K562 (cell line): ENCODE data around the gene BTBD16. TPM values are rescaled to one million over a fixed set of nuclear protein-coding genes. Genes with fewer than 3 reads are reported as not detected.

Source experiments
- ATAC-seq: fragments of 200-7000 bp; cut with Tn5 transposase; 3 replicates; pipeline ENCODE4 v1.9.1; 2020; ENCODE audit warnings: moderate library complexity
- BruUV-seq: library from RNA; stranded (reverse); fragments of 400-500 nt; replicated peaks from 2 replicates; lab custom pipeline; 2021; lab: Mats Ljungman, UMichigan
- CTCF ChIA-PET: fragments of 300-600 bp; formaldehyde crosslinking; extraction: SDS; loops from one replicate; lab custom pipeline; 2021; ENCODE audit warnings: low intra/inter-chr PET ratio; lab: Yijun Ruan, JAX
- POLR2A ChIA-PET: fragments of 300-600, 350-650 bp; sonication (Branson Sonifier 250); formaldehyde crosslinking; extraction: SDS; loops from one replicate; lab custom pipeline; 2021; ENCODE audit warnings: antibody characterized with exemption, inconsistent platforms; lab: Yijun Ruan, JAX
- DNase-seq, 4 experiments: peaks; one replicate each; pipeline versions ENCODE4 v3.0.0 to v3.0.0-alpha.2; 2011 to 2018; ENCODE audit warnings: low spot score in 3 of 4, mixed read lengths in 3 of 4; ENCODE audit errors: extremely low read depth in 1 of 4
- FAIRE-seq: peaks from 2 replicates; lab custom pipeline; 2011; peaks lifted over from hg19 to GRCh38; lab: Jason Lieb, UNC
- H2AFZ ChIP-seq: 2 replicates; pipeline ENCODE4 v1.6.0; 2011; ENCODE audit warnings: low read depth, low read length, control low read depth, inconsistent platforms
- H3K27ac ChIP-seq: fragments of 200-600 bp; 3 replicates; pipeline ENCODE4 v1.8.0; 2011; ENCODE audit warnings: low read depth, mild to moderate bottlenecking, control low read depth, inconsistent platforms, low read length, moderate library complexity, mixed read lengths; ENCODE audit errors: extremely low read depth
- H3K27me3 ChIP-seq, 2 experiments: fragments of 300-600 bp in 1 of 2; 2 replicates in 1 of 2; 3 replicates in 1 of 2; pipeline versions ENCODE4 v1.6.0 to v1.8.0; 2011; ENCODE audit warnings: inconsistent platforms in 2 of 2, low read length in 2 of 2, mild to moderate bottlenecking in 1 of 2, mixed read lengths in 1 of 2, moderate library complexity in 1 of 2; ENCODE audit not compliant: control insufficient read depth in 2 of 2, insufficient read depth in 2 of 2
- H3K36me3 ChIP-seq: fragments of 300-600 bp; 3 replicates; pipeline ENCODE4 v1.8.0; 2011; ENCODE audit warnings: mild to moderate bottlenecking, low read length, inconsistent platforms; ENCODE audit not compliant: control insufficient read depth, insufficient read depth
- H3K4me1 ChIP-seq, 2 experiments: fragments of 200-600 bp in 1 of 2; replicated peaks in 1 of 2; 2 replicates in 1 of 2; 3 replicates in 1 of 2; pipeline versions ENCODE4 v1.5.1 to v1.8.0; 2011; ENCODE audit warnings: inconsistent platforms in 2 of 2, low read length in 2 of 2, mild to moderate bottlenecking in 1 of 2, mixed read lengths in 1 of 2, moderate library complexity in 1 of 2; ENCODE audit not compliant: control insufficient read depth in 2 of 2, insufficient read depth in 2 of 2
- H3K4me2 ChIP-seq: 2 replicates; pipeline ENCODE4 v1.6.1; 2011; ENCODE audit warnings: low read length, control low read depth, inconsistent platforms, mixed read lengths; ENCODE audit not compliant: insufficient read depth
- H3K4me3 ChIP-seq: fragments of 200-600 bp; sonication (generic), shearing (Covaris generic); 2 replicates; pipeline ENCODE4 v1.5.1; 2016; ENCODE audit warnings: control low read depth, inconsistent platforms
- H3K79me2 ChIP-seq: fragments of 200-600 bp; 3 replicates; pipeline ENCODE4 v1.8.0; 2011; ENCODE audit warnings: low read length, inconsistent platforms; ENCODE audit not compliant: control insufficient read depth, insufficient read depth
- H3K9ac ChIP-seq, 2 experiments: 2 replicates each; pipeline versions ENCODE4 v1.6.0 to v1.6.1; 2011; ENCODE audit warnings: low read depth in 2 of 2, low read length in 2 of 2, control low read depth in 1 of 2, inconsistent platforms in 1 of 2, mild to moderate bottlenecking in 1 of 2, mixed read lengths in 1 of 2; ENCODE audit not compliant: insufficient read depth in 1 of 2
- H3K9me1 ChIP-seq: one replicate; pipeline ENCODE4 v1.6.0; 2011; ENCODE audit warnings: inconsistent platforms, mild to moderate bottlenecking, low read length, moderate library complexity; ENCODE audit not compliant: control insufficient read depth, insufficient read depth
- H3K9me3 ChIP-seq: replicated peaks from 2 replicates; pipeline ENCODE4 v1.5.1; 2011; ENCODE audit warnings: low read depth, low read length, inconsistent platforms; ENCODE audit not compliant: control insufficient read depth, insufficient read depth
- H4K20me1 ChIP-seq: replicated peaks from 2 replicates; pipeline ENCODE4 v1.6.1; 2011; ENCODE audit warnings: low read length, inconsistent platforms, mixed read lengths; ENCODE audit not compliant: control insufficient read depth, insufficient read depth
- KDM4B ChIP-seq, 2 experiments: fragments of 450-650 bp in 1 of 2; sonication (generic) in 1 of 2; IDR thresholded peaks; 2 replicates each; pipeline ENCODE4 v1.6.1; 2016 to 2017; ENCODE audit warnings: borderline replicate concordance in 2 of 2, antibody characterized with exemption in 1 of 2, low read depth in 1 of 2, mild to moderate bottlenecking in 1 of 2
- NFATC3 ChIP-seq: fragments of 450-650 bp; IDR thresholded peaks from 2 replicates; pipeline ENCODE4 v1.6.1; 2017; ENCODE audit warnings: mild to moderate bottlenecking
- POLR2G ChIP-seq: fragments of 200-400 bp; formaldehyde crosslinking; IDR thresholded peaks from 2 replicates; pipeline ENCODE4 v1.6.1; 2017; ENCODE audit warnings: low read depth, mild to moderate bottlenecking, antibody characterized with exemption, low read length, moderate library complexity
- YY1 ChIP-seq, 3 experiments: IDR thresholded peaks; 2 replicates each; pipeline ENCODE4 v1.6.1; 2011; ENCODE audit warnings: low read length in 2 of 3, mild to moderate bottlenecking in 2 of 3, moderate library complexity in 2 of 3, borderline replicate concordance in 1 of 3, control low read depth in 1 of 3, low read depth in 1 of 3; ENCODE audit not compliant: insufficient read depth in 3 of 3, insufficient replicate concordance in 2 of 3, control insufficient read depth in 1 of 3, insufficient read length in 1 of 3; ENCODE audit errors: extremely low read depth in 1 of 3
- ZBTB33 ChIP-seq: sonication (generic); formaldehyde crosslinking; IDR thresholded peaks from 2 replicates; pipeline ENCODE4 v1.8.1; 2023; ENCODE audit warnings: mild to moderate bottlenecking, missing genetic modification reagents
- WGBS: fragments of 100-300 bp; shearing (Covaris generic); methylation state at CpG from one replicate; pipeline ENCODE4 v1.1.6; 2016; ENCODE audit warnings: low coverage, mixed read lengths; ENCODE audit not compliant: insufficient coverage; ENCODE audit errors: missing lambda C conversion rate; 5-methylcytosine and 5-hydroxymethylcytosine counted together
- in situ Hi-C: fragments of 300-500 bp; cut with MboI; formaldehyde crosslinking; loops from 4 replicates; pipeline ENCODE4 v1.15.0; 2018; ENCODE audit warnings: inconsistent platforms, mixed read lengths
- intact Hi-C: fragments of 100-400 bp; cut with micrococcal nuclease; formaldehyde crosslinking; loops from 2 replicates; pipeline ENCODE4 v1.14.2; 2022
- polyA plus RNA-seq, 8 experiments: library from polyadenylated mRNA; depleted of rRNA in 4 of 8; stranded (reverse) in 5 of 8; unstranded in 3 of 8; fragments of >200 nt; fragmentation: Nextera tagmentation in 2 of 8; fragmentation: Illumina TruSeq in 1 of 8; extraction: Ambion mirVana in 2 of 8; extraction: Trizol in 1 of 8; gene quantifications; 2 replicates each; pipeline versions ENCODE4 v1.2.1 to v1.2.3, GENCODE V29; 2011 to 2014; ENCODE audit warnings: inconsistent platforms in 1 of 8, missing spikeins in 1 of 8
- total RNA-seq, 7 experiments: library from RNA; depleted of rRNA in 6 of 7; stranded (reverse); fragments of >200 nt in 6 of 7; fragmentation: Illumina TruSeq in 2 of 7; extraction: Trizol in 2 of 7; gene quantifications; 2 replicates each; pipeline versions ENCODE4 v1.2.1 to v1.2.3, GENCODE V29; 2011 to 2021; ENCODE audit warnings: low replicate concordance in 1 of 7

BTBD16 gene
- total and polyA plus RNA-seq, 9 of the 15 experiments (the other 6 are each of a cell fraction or from before 2014, with no cell fraction given), result 0.11 TPM; not detected in 8

- Histone ChIP-seq H3K9me1 (no peaks in the 10 kb centered on the region), H3K27ac (no peak overlapping the region), H3K4me1 (no peaks in the 10 kb centered on the region), H2AFZ (no peak overlapping the region), H3K27me3 (no peaks in the 10 kb centered on the region; a peak in 2 of 5 replicates), H3K36me3 (no peaks in the 10 kb centered on the region), H3K4me3 (no peak overlapping the region), H4K20me1 (no peaks in the 10 kb centered on the region), H3K9me3 (no peaks in the 10 kb centered on the region), H3K9ac (no peak overlapping the region), H3K4me2 (no peak overlapping the region), H3K79me2 (no peaks in the 10 kb centered on the region)
- POLR2A ChIA-PET, result interaction anchor here (0.6 to 1.5 kb wide), 2 partner anchors 11 to 173 kb away, joined by 3 to 6 read pairs; no protein-coding TSS in a partner anchor
- intact Hi-C loops, result no loop called here
- DNase-seq (no peak), FAIRE-seq (no peak), ATAC-seq (no peak)
- CTCF ChIA-PET, result no interaction called here
- 0% methylated on average over 1 of the region's 1 CpG for WGBS
- TF ChIP-seq KDM4B (IDR thresholded peaks at IDR 0.05; ENCODE audit: borderline replicate concordance in 2 of 2, low read depth in 1 of 2) (no peak), YY1 (IDR thresholded peaks at IDR 0.05; ENCODE audit: borderline replicate concordance in 1 of 3, control insufficient read depth in 1 of 3, extremely low read depth in 1 of 3, insufficient read depth in 3 of 3, insufficient read length in 1 of 3, insufficient replicate concordance in 2 of 3, low read depth in 1 of 3, low read length in 2 of 3) (no peak), POLR2G (no peak), NFATC3 (no peak), ZBTB33 (CRISPR knock-in tag) (no peak)
- in situ Hi-C loops, result no loop called here
- no TSS peak for BruUV-seq
These were observed 52.1 kb downstream of the BTBD16 start for GRCh38 chr10:122323189-122323588.
